B cell (primary cell): ENCODE results near the gene GDPD3.
A peak's percentile ranks its signal among the peaks of the same experiment; 100 is the strongest.

ENCODE experiments used
- CTCF ChIP-seq: fragments of 200-600 bp; IDR thresholded peaks from one replicate; pipeline ENCODE4 v1.8.0; 2022; ENCODE audit warnings: antibody characterized with exemption, mild to moderate bottlenecking
- EZH2 ChIP-seq: IDR thresholded peaks from 2 replicates; pipeline ENCODE4 v1.6.1; 2012; ENCODE audit warnings: borderline replicate concordance, low read depth, mild to moderate bottlenecking, moderate library complexity, low read length; ENCODE audit not compliant: insufficient read depth, poor library complexity, severe bottlenecking

- TF ChIP-seq CTCF, result peak; percentile 76
- no peak for TF ChIP-seq EZH2
Measured at GRCh38 chr16:30091474-30092372, 21.6 kb downstream of the GDPD3 start, which contains the start of gene TBX6.
